SK-N-SH treated with all-trans-retinoic acid at 6 μM for 48 hours (cell line): Measurements from ENCODE around the gene VEGFC.

Source experiments
- ATAC-seq: fragments of 200-7000 bp; cut with Tn5 transposase; 3 replicates; pipeline ENCODE4 v1.9.1; 2020; ENCODE audit warnings: mild to moderate bottlenecking, moderate library complexity
- BACH2 ChIP-seq: fragments of 250-450 bp; sonication (Bioruptor Pico); IDR thresholded peaks from 2 replicates; pipeline ENCODE4 v1.9.0; 2021; ENCODE audit warnings: mild to moderate bottlenecking, borderline replicate concordance
- CSDC2 ChIP-seq: fragments of 250-450 bp; sonication (Bioruptor Pico); IDR thresholded peaks from 2 replicates; pipeline ENCODE4 v1.5.0; 2020; ENCODE audit warnings: mild to moderate bottlenecking, moderate library complexity
- ESRRG ChIP-seq: fragments of 250-450 bp; sonication (Bioruptor Pico); IDR thresholded peaks from 2 replicates; pipeline ENCODE4 v1.6.1; 2021; ENCODE audit warnings: mild to moderate bottlenecking
- GLIS3 ChIP-seq: fragments of 250-450 bp; sonication (Bioruptor Pico); IDR thresholded peaks from 2 replicates; pipeline ENCODE4 v1.5.0; 2020; ENCODE audit warnings: mild to moderate bottlenecking, moderate library complexity
- ISL1 ChIP-seq: fragments of 250-450 bp; sonication (Bioruptor Pico); IDR thresholded peaks from 2 replicates; pipeline ENCODE4 v2.1.2; 2022; ENCODE audit warnings: mild to moderate bottlenecking, moderate library complexity
- OSR1 ChIP-seq: fragments of 250-450 bp; sonication (Bioruptor Pico); IDR thresholded peaks from 2 replicates; pipeline ENCODE4 v1.8.0; 2022; ENCODE audit warnings: moderate library complexity, mild to moderate bottlenecking, inconsistent platforms
- RARB ChIP-seq: fragments of 250-450 bp; sonication (Bioruptor Pico); IDR thresholded peaks from 2 replicates; pipeline ENCODE4 v1.8.0; 2021; ENCODE audit warnings: mild to moderate bottlenecking, moderate library complexity
- ZFP3 ChIP-seq: fragments of 250-450 bp; sonication (Bioruptor Pico); IDR thresholded peaks from 2 replicates; pipeline ENCODE4 v1.5.0; 2020; ENCODE audit warnings: mild to moderate bottlenecking, moderate library complexity
- ZFP30 ChIP-seq: fragments of 450-650 bp; formaldehyde crosslinking; IDR thresholded peaks from 2 replicates; pipeline ENCODE4 v1.5.0; 2022; ENCODE audit warnings: mild to moderate bottlenecking, moderate library complexity
- ZNF70 ChIP-seq: fragments of 450-650 bp; formaldehyde crosslinking; IDR thresholded peaks from 2 replicates; pipeline ENCODE4 v1.5.0; 2020; ENCODE audit warnings: mild to moderate bottlenecking, moderate library complexity
- ZNF8 ChIP-seq: fragments of 450-650 bp; formaldehyde crosslinking; IDR thresholded peaks from 2 replicates; pipeline ENCODE4 v1.5.0; 2020; ENCODE audit warnings: mild to moderate bottlenecking, moderate library complexity
- TF ChIP-seq, protein P1 (sequence below): fragments of 250-450 bp; sonication (Bioruptor Pico); IDR thresholded peaks from 2 replicates; pipeline ENCODE4 v1.5.1; 2021; ENCODE audit warnings: mild to moderate bottlenecking, moderate library complexity
- TF ChIP-seq, protein P2 (sequence below): fragments of 250-450 bp; sonication (Bioruptor Pico); IDR thresholded peaks from 2 replicates; pipeline ENCODE4 v1.5.0; 2020; ENCODE audit warnings: mild to moderate bottlenecking, moderate library complexity
- TF ChIP-seq, protein P3 (sequence below): fragments of 250-450 bp; sonication (Bioruptor Pico); IDR thresholded peaks from 2 replicates; pipeline ENCODE4 v1.8.0; 2021; ENCODE audit warnings: low read depth, mild to moderate bottlenecking, moderate library complexity, borderline replicate concordance
- TF ChIP-seq, protein P4 (sequence below): fragments of 250-450 bp; sonication (Bioruptor Pico); IDR thresholded peaks from 2 replicates; pipeline ENCODE4 v1.8.0; 2020; ENCODE audit warnings: mild to moderate bottlenecking, moderate library complexity, borderline replicate concordance
- TF ChIP-seq, protein P5 (sequence below): fragments of 250-450 bp; sonication (Bioruptor Pico); IDR thresholded peaks from 2 replicates; pipeline ENCODE4 v1.5.1; 2020; ENCODE audit warnings: low read depth, mild to moderate bottlenecking, moderate library complexity

Gene VEGFC

DNA sequence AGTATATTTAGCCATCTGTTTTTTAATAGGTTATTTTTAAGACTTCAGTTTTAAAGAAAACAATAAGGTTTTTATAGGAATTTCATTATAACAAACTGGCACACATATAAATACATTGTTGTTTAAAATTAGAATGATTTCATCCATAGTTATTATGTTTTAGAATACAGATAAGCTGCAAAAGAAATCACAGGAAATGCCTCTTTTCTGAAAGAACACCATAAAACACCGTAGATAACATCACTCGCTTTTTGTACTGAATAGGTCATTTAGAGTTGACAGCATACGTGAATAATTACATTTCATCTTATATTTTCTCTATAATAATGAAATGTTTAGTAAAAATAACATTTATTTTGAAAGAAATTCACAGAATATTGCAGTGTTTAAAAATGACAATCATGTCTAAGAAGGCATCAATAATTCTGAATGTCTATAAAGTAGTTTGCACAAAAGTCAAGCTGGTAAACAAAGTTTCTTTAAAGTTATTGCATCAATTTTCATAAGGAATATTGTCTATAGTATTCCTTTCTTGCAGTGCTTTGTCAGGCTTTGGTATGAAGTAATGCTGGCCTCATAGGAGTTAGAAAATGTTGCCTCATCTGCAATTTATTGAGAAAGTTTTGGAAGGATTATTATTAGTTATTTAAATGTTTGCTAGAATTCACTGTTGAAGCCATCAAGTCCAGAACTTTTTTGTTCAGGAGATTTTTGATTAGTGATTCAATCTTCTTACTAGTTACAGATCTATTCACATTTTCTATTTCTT lies 17.9 kb upstream of the VEGFC start:
- no peak for TF ChIP-seq ZNF8
- TF ChIP-seq, protein P1, sequence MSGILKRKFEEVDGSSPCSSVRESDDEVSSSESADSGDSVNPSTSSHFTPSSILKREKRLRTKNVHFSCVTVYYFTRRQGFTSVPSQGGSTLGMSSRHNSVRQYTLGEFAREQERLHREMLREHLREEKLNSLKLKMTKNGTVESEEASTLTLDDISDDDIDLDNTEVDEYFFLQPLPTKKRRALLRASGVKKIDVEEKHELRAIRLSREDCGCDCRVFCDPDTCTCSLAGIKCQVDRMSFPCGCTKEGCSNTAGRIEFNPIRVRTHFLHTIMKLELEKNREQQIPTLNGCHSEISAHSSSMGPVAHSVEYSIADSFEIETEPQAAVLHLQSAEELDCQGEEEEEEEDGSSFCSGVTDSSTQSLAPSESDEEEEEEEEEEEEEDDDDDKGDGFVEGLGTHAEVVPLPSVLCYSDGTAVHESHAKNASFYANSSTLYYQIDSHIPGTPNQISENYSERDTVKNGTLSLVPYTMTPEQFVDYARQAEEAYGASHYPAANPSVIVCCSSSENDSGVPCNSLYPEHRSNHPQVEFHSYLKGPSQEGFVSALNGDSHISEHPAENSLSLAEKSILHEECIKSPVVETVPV = no peak
- no peak for TF ChIP-seq ZFP3 (CRISPR knock-in tag)
- no peak for TF ChIP-seq CSDC2 (CRISPR knock-in tag)
- no peak for TF ChIP-seq ZNF70
- no peak for TF ChIP-seq ESRRG (CRISPR knock-in tag)
- TF ChIP-seq ZFP30 (CRISPR knock-in tag) = no peak
- no peak for TF ChIP-seq ISL1 (CRISPR knock-in tag)
- TF ChIP-seq, protein P2, sequence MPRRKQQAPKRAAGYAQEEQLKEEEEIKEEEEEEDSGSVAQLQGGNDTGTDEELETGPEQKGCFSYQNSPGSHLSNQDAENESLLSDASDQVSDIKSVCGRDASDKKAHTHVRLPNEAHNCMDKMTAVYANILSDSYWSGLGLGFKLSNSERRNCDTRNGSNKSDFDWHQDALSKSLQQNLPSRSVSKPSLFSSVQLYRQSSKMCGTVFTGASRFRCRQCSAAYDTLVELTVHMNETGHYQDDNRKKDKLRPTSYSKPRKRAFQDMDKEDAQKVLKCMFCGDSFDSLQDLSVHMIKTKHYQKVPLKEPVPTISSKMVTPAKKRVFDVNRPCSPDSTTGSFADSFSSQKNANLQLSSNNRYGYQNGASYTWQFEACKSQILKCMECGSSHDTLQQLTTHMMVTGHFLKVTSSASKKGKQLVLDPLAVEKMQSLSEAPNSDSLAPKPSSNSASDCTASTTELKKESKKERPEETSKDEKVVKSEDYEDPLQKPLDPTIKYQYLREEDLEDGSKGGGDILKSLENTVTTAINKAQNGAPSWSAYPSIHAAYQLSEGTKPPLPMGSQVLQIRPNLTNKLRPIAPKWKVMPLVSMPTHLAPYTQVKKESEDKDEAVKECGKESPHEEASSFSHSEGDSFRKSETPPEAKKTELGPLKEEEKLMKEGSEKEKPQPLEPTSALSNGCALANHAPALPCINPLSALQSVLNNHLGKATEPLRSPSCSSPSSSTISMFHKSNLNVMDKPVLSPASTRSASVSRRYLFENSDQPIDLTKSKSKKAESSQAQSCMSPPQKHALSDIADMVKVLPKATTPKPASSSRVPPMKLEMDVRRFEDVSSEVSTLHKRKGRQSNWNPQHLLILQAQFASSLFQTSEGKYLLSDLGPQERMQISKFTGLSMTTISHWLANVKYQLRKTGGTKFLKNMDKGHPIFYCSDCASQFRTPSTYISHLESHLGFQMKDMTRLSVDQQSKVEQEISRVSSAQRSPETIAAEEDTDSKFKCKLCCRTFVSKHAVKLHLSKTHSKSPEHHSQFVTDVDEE (CRISPR knock-in tag) = no peak
- TF ChIP-seq, protein P3, sequence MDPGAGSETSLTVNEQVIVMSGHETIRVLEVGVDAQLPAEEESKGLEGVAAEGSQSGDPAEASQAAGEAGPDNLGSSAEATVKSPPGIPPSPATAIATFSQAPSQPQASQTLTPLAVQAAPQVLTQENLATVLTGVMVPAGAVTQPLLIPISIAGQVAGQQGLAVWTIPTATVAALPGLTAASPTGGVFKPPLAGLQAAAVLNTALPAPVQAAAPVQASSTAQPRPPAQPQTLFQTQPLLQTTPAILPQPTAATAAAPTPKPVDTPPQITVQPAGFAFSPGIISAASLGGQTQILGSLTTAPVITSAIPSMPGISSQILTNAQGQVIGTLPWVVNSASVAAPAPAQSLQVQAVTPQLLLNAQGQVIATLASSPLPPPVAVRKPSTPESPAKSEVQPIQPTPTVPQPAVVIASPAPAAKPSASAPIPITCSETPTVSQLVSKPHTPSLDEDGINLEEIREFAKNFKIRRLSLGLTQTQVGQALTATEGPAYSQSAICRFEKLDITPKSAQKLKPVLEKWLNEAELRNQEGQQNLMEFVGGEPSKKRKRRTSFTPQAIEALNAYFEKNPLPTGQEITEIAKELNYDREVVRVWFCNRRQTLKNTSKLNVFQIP (CRISPR knock-in tag) = no peak
- TF ChIP-seq GLIS3 (CRISPR knock-in tag) = no peak
- TF ChIP-seq BACH2 (CRISPR knock-in tag) = no peak
- no peak for TF ChIP-seq OSR1
- no peak for TF ChIP-seq RARB (CRISPR knock-in tag)
- TF ChIP-seq, protein P4, sequence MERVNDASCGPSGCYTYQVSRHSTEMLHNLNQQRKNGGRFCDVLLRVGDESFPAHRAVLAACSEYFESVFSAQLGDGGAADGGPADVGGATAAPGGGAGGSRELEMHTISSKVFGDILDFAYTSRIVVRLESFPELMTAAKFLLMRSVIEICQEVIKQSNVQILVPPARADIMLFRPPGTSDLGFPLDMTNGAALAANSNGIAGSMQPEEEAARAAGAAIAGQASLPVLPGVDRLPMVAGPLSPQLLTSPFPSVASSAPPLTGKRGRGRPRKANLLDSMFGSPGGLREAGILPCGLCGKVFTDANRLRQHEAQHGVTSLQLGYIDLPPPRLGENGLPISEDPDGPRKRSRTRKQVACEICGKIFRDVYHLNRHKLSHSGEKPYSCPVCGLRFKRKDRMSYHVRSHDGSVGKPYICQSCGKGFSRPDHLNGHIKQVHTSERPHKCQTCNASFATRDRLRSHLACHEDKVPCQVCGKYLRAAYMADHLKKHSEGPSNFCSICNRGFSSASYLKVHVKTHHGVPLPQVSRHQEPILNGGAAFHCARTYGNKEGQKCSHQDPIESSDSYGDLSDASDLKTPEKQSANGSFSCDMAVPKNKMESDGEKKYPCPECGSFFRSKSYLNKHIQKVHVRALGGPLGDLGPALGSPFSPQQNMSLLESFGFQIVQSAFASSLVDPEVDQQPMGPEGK (CRISPR knock-in tag) = no peak
- TF ChIP-seq, all 23 proteins: peak for 0
- no peak for ATAC-seq

DNA sequence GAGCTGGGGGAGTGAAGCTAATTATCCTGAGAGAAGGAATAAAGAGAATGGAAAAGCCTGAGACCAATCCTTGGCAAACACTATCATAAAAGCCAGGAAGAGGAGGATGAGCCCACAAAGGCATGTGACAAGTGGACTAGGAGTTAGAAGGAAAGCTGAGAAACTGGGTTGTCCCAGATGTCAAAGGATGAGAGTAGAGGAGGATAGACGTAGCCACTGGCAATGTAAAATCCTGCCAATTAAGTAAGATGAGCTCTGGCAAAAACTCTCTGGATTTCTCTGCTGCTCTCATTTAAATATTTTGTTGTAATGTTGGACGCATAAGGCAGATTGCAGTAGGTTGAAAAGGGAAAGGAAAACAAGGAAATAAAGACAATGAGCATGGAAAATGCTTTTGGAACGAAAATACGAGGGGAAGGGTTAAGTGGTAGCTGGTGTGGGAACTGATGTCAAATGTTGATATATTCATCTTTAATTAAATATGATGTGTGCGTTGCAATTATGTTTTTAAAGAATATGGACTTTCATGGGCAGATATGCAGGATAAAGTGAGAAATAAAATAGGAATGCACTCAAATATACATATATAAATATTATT lies 14.2 kb upstream of the VEGFC start:
- TF ChIP-seq, protein P5, sequence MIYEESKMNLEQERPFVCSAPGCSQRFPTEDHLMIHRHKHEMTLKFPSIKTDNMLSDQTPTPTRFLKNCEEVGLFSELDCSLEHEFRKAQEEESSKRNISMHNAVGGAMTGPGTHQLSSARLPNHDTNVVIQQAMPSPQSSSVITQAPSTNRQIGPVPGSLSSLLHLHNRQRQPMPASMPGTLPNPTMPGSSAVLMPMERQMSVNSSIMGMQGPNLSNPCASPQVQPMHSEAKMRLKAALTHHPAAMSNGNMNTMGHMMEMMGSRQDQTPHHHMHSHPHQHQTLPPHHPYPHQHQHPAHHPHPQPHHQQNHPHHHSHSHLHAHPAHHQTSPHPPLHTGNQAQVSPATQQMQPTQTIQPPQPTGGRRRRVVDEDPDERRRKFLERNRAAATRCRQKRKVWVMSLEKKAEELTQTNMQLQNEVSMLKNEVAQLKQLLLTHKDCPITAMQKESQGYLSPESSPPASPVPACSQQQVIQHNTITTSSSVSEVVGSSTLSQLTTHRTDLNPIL (CRISPR knock-in tag) = no peak
- TF ChIP-seq, protein P4 (CRISPR knock-in tag) = no peak
- TF ChIP-seq BACH2 (CRISPR knock-in tag) (no peak), ZNF70 (no peak), ZNF8 (no peak)
- TF ChIP-seq, protein P1 = no peak
- ATAC-seq = no peak
